ENCODE data around the gene HSPG2.
"Not testable (repeated sequence)": the region's sequence is repeated elsewhere in the genome, so short reads cannot be mapped to it uniquely, and the experiment has no call there.

The HSPG2 gene

GRCh38 chr1:21821385-21822019, 115.6 kb downstream of the HSPG2 start:
- no peak for DNase-seq

DNA sequence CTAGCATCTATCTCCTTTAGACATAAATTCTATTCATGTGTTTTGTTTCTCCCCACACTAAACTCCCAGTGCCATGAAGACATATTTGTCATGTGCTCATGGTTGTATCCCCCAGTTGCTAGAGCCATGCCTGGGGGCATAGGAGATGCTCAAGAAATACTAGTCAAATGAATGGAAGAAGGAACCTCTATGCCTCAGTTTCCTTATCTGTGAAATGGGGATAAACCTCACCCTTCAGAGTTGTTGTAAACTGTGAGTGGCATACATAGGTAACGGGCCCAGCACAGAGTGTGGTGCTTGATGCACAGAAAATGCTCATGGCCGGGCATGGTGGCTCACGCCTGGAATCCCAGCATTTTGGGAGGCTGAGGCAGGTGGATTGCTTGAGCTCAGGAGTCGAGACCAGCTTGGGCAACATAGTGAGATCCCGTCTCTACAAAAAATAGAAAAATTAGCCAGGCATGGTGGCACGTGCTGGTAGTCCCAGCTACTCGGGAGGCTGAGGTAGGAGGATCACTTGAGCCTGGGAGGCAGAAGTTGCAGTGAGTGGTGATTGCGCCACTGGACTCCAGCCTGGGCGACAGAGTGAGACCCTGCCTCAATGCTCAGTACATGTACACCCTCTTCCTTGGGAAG, 116.4 kb downstream of the HSPG2 start:
- DNase-seq = no peak

DNA sequence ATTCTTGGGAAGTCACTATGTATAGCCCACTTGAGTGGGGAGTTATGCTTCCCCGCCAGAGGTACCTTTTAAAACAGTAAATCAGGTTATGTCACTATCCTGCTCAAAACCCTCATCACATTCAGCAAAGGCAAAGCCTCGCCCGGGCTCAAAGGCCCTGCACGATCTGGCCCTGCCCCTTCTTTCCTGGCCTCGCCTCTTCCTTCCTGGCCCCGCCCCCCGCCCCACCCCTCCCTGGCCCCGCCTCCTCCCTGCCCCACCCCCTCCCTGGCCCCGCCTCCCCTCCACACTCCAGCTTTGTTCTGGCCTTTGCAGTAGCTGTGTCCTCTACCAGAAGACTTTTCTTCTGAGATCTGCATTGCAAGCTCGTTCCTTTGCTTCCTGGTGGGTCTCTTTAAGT, 118.5 kb downstream of the HSPG2 start:
- DNase-seq = peak; percentile 42

GRCh38 chr1:21816602-21817302, 120.4 kb downstream of the HSPG2 start:
- peak; percentile 36 for DNase-seq

DNA sequence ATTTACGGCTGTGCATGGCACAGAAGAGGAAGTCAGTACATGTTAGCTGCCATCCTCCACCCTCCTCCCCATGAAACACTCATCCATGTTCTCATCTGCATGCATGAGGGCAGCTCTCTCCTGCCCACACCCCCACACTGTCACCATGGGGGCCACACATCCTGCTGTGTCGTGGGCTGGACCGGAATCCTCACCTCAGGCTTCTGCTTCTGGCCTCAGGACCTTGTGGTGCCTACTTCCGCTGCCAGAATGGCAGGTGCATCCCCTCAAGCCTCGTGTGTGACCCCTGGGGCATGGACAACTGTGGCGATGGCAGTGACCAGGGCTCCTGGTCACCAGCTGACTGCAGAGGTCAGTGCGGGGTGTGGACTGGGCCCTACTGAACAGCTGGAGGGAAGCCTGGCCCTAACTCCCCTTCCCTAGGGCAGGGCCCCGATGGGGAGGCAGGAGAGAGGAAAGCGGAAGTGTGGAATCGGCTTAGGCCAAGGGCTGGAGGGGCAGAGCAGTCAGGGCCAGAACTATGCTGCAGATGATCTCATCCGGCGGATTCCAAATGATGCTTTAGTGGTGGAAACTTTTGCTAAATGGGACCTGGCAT, 121.3 kb downstream of the HSPG2 start:
- peak; percentile 83 for DNase-seq

DNA sequence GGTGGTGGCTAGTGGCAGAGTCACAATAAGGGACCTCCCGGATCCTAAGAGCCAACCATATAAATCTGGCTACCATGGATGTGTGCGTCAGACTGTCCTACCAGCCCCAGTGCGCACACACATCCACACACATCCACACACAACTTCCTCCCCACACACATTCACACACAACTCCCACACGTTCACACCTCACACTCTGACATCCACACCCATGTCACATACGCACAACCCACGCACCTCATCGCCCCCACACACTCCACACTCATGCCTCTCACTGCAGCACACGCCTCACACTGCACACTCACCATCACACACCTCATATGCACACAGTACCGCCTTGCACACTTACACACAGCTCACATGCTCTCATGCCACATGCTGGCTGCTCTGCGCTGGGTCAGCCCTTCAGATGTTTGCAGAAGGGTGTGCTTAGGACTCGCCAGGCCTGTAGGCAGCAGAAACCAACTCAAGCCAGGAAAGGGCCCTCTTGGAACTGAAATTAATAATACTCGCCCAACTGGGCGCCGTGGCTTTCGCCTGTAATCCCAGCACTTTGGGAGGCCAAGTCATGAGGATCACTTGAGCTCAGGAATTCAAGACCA, 122.0 kb downstream of the HSPG2 start:
- DNase-seq = no peak

- no peak for DNase-seq
Measured at GRCh38 chr1:21814241-21814918, 122.7 kb downstream of the HSPG2 start.

DNA sequence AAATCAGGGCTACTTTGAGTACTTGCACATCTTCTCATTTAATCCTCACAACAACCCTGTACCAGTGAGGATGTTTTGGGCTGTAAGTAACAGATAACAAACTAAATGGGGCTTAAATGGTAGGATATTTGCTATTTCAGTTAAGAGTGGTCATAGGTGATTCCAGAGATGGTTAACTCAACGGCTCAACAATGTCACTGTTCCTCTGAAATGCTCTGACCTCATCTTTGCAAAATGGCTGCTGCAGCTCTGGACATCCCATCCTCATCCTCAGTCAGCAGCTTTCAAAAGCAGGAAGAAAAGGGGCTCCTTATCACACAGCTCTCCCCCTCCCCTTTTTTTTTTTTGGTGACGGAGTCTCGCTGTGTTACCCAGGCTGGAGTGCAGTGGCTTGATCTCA, 123.6 kb downstream of the HSPG2 start:
- no peak for DNase-seq

GRCh38 chr1:21811875-21812305, 125.2 kb downstream of the HSPG2 start, which contains the start of gene LDLRAD2:
TSS of gene LDLRAD2 (plus strand) at chr1:21812265. CDS start at chr1:21812452, 187 bp downstream.
- DNase-seq = no peak

GRCh38 chr1:21804536-21804935, 132.6 kb downstream of the HSPG2 start:
- no peak for DNase-seq

GRCh38 chr1:21801100-21801499, 136.0 kb downstream of the HSPG2 start:
- DNase-seq = no peak

- DNase-seq = no peak
Measured at GRCh38 chr1:21799730-21800129, 137.4 kb downstream of the HSPG2 start.

- DNase-seq = no peak
Measured at GRCh38 chr1:21795075-21795474, 142.0 kb downstream of the HSPG2 start.

GRCh38 chr1:21794656-21795055, 142.5 kb downstream of the HSPG2 start:
- DNase-seq = no peak

GRCh38 chr1:21793104-21793503, 144.0 kb downstream of the HSPG2 start:
- DNase-seq = no peak

GRCh38 chr1:21786640-21787039, 150.5 kb downstream of the HSPG2 start:
- no peak for DNase-seq

GRCh38 chr1:21785764-21786163, 151.3 kb downstream of the HSPG2 start:
- not testable (repeated sequence) for DNase-seq

GRCh38 chr1:21783679-21784603, 153.2 kb downstream of the HSPG2 start:
- DNase-seq = peak; percentile 93

GRCh38 chr1:21782868-21783678, 154.0 kb downstream of the HSPG2 start, which contains the start of gene USP48:
TSS of gene USP48 (minus strand) at chr1:21783149. CDS start at chr1:21782957, 192 bp downstream.
- peak; percentile 93 for DNase-seq

DNA sequence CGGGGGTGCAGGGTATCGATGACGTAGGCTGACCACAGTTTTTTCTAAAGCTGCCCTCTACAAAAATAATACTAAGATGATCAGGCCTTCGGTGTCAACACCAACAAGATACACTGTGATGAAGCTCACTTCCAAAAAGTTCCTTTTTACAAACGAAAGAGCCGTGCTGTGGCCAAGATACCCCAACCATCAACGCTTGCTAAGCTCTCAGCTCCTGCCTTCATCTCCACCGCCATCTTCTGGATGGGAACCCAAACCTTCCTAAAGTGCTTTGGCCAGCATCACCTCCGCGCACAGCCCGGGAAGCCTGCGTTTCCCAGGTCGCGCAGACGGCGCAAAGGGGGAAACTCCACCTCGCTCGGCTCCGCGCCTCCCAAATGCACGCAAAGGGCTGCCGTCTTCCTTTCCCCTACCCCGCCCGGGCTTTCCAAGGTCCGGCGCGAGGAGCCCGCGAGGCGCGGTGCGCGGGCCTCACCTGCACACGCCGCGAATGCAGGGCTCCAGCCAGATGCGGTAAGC, 154.7 kb downstream of the HSPG2 start:
- peak; percentile 72 for DNase-seq
